ENCODE results near the gene NLRC4.

The NLRC4 gene

GRCh38 chr2:32237996-32238395, 26.7 kb downstream of the NLRC4 start:
- DNase-seq (ENCODE audit: low spot score): no peak
- TF ChIP-seq CTCF (IDR thresholded peaks at IDR 0.05; ENCODE audit: extremely low read depth, missing control alignments): no peak

GRCh38 chr2:32237488-32237887, 27.2 kb downstream of the NLRC4 start:
- DNase-seq (ENCODE audit: low spot score): no peak
- TF ChIP-seq CTCF (IDR thresholded peaks at IDR 0.05; ENCODE audit: extremely low read depth, missing control alignments): no peak

- TF ChIP-seq CTCF (IDR thresholded peaks at IDR 0.05; ENCODE audit: extremely low read depth, missing control alignments): no peak
- DNase-seq (ENCODE audit: low spot score): no peak
These were observed 29.4 kb downstream of the NLRC4 start for GRCh38 chr2:32235315-32235714.

- no peak for TF ChIP-seq CTCF (IDR thresholded peaks at IDR 0.05; ENCODE audit: extremely low read depth, missing control alignments)
- no peak for DNase-seq (ENCODE audit: low spot score)
These were observed 32.7 kb downstream of the NLRC4 start for GRCh38 chr2:32231959-32232358.

- no peak for DNase-seq (ENCODE audit: low spot score)
- no peak for TF ChIP-seq CTCF (IDR thresholded peaks at IDR 0.05; ENCODE audit: extremely low read depth, missing control alignments)
These were observed 35.1 kb downstream of the NLRC4 start for GRCh38 chr2:32229635-32230034.

- no peak for DNase-seq (ENCODE audit: low spot score)
- no peak for TF ChIP-seq CTCF (IDR thresholded peaks at IDR 0.05; ENCODE audit: extremely low read depth, missing control alignments)
These were observed 36.5 kb downstream of the NLRC4 start for GRCh38 chr2:32228181-32228580.

- no peak for DNase-seq (ENCODE audit: low spot score)
- TF ChIP-seq CTCF (IDR thresholded peaks at IDR 0.05; ENCODE audit: extremely low read depth, missing control alignments): no peak
These were observed 37.2 kb downstream of the NLRC4 start for GRCh38 chr2:32227492-32227891.
